ENCODE results near the gene UHRF2. TPM values are rescaled to one million over a fixed set of nuclear protein-coding genes. Genes with fewer than 3 reads are reported as not detected.

UHRF2 gene
- total and polyA plus RNA-seq, 2 of the 4 experiments (the other 2 are of a cell fraction), result 27.6 to 37.3 TPM

GRCh38 chr9:6409811-6410210 is 3.2 kb upstream of the UHRF2 start:
- Histone ChIP-seq H2BK15ac (ENCODE audit: low read depth, low read length) (no peak overlapping the region), H3K14ac (replicated peaks; ENCODE audit: low read depth, low read length) (no peak overlapping the region), H3K27me3 (ENCODE audit: control insufficient read depth, insufficient read depth, low read length) (no peaks in the 10 kb centered on the region), H3K18ac (ENCODE audit: low read depth, low read length) (no peak overlapping the region), H2AFZ (replicated peaks; ENCODE audit: low read length, poor library complexity) (no peak overlapping the region), H2BK20ac (ENCODE audit: low read depth, low read length) (no peak overlapping the region), H3K4ac (ENCODE audit: low read depth, low read length) (no peak overlapping the region), H3K36me3 (ENCODE audit: control insufficient read depth, insufficient read depth, low read length) (no peaks in the 10 kb centered on the region), H3K4me3 (ENCODE audit: insufficient read depth, low read depth, low read length) (no peak overlapping the region), H3K56ac (ENCODE audit: extremely low read depth, insufficient read depth, low read length) (no peak overlapping the region), H3K23ac (ENCODE audit: low read depth, low read length) (no peak overlapping the region), H3K27ac (ENCODE audit: insufficient read depth, low read length) (no peak overlapping the region), H3K79me1 (ENCODE audit: low read depth in 1 of 2, low read length in 2 of 2) (no peaks in the 10 kb centered on the region; a peak in 1 of 4 replicates), H4K91ac (ENCODE audit: insufficient read depth, low read depth, low read length) (no peak overlapping the region), H2AK5ac (ENCODE audit: low read depth, low read length) (no peak overlapping the region), H2BK5ac (ENCODE audit: low read depth, low read length, poor library complexity, severe bottlenecking) (no peak overlapping the region), H3K9me3 (ENCODE audit: control insufficient read depth, insufficient read depth, low read length) (no peaks in the 10 kb centered on the region), H3K4me1 (ENCODE audit: control insufficient read depth, insufficient read depth, low read length) (peaks cover 3% of the 10 kb centered on the region), H4K8ac (ENCODE audit: low read depth in 2 of 2, low read length in 2 of 2) (no peak overlapping the region), H3K9me1 (ENCODE audit: insufficient read depth, low read length) (no peaks in the 10 kb centered on the region), H4K5ac (ENCODE audit: low read depth, low read length) (no peak overlapping the region), H3K9ac (ENCODE audit: low read depth, low read length) (no peak overlapping the region), H2AK9ac (replicated peaks; ENCODE audit: low read depth, low read length, poor library complexity) (no peak overlapping the region), H3K4me2 (ENCODE audit: low read depth, low read length) (no peak overlapping the region), H2BK120ac (ENCODE audit: low read depth, low read length) (no peak overlapping the region), H4K20me1 (ENCODE audit: insufficient read depth, low read length) (peaks cover 9% of the 10 kb centered on the region; the same call in 1 of the 2 replicates)
- dilution Hi-C loops (cut with HindIII; ENCODE audit: low sequenced_read_pairs, unreplicated experiment) (no loop called here), in situ Hi-C loops (cut with MboI; ENCODE audit: low sequenced_read_pairs) (no loop called here), intact Hi-C loops (cut with micrococcal nuclease) (no loop called here)
- no peak for ATAC-seq (ENCODE audit: low read depth)
- BruUV-seq (replicated peaks), result no TSS peak
- POLR2A ChIA-PET (ENCODE audit: unreplicated experiment), result no interaction called here
- DNase-seq, result no peak
- TF ChIP-seq ELK1 (IDR thresholded peaks at IDR 0.05; ENCODE audit: borderline replicate concordance, low read depth, low read length), result no peak
- TF ChIP-seq RAD21 (IDR thresholded peaks at IDR 0.05; ENCODE audit: low read length), result no peak
- TF ChIP-seq MAZ (IDR thresholded peaks at IDR 0.05; ENCODE audit: borderline replicate concordance, low read depth, low read length), result no peak
- no peak for TF ChIP-seq USF2 (IDR thresholded peaks at IDR 0.05; ENCODE audit: low read depth, low read length)
- no peak for TF ChIP-seq POLR2A (IDR thresholded peaks at IDR 0.05; ENCODE audit: low read depth, low read length)
- TF ChIP-seq CHD1 (IDR thresholded peaks at IDR 0.05; ENCODE audit: low read depth, low read length), result no peak
- no peak for TF ChIP-seq MAFK (IDR thresholded peaks at IDR 0.05; ENCODE audit: low read depth, low read length)
- no peak for TF ChIP-seq NFE2L2 (IDR thresholded peaks at IDR 0.05; ENCODE audit: low read depth, low read length)
- TF ChIP-seq CEBPB (IDR thresholded peaks at IDR 0.05; ENCODE audit: low read depth, low read length), result no peak
- no peak for TF ChIP-seq BHLHE40 (IDR thresholded peaks at IDR 0.05; ENCODE audit: low read depth, low read length)
- TF ChIP-seq RFX5 (IDR thresholded peaks at IDR 0.05; ENCODE audit: low read depth, low read length), result no peak
- TF ChIP-seq MXI1 (IDR thresholded peaks at IDR 0.05; ENCODE audit: borderline replicate concordance, low read depth, low read length), result no peak
- no peak for TF ChIP-seq CTCF (conservative IDR thresholded peaks at IDR 0.05; ENCODE audit: low read depth, low read length)
- no peak for TF ChIP-seq RCOR1 (IDR thresholded peaks at IDR 0.05; ENCODE audit: insufficient replicate concordance, low read length)
- no peak for TF ChIP-seq FOS (IDR thresholded peaks at IDR 0.05; ENCODE audit: low read depth, low read length)
- CTCF ChIA-PET, result no interaction called here
- WGBS, 2 experiments (ENCODE audit: extremely low coverage in 2 of 2, insufficient read length in 1 of 2), result 55% methylated on average over 2 of the region's 3 CpGs; no CpG with 5 or more reads in 1 of the 2 experiments
